ENCODE measurements around the gene SYT10.

GRCh38 chr12:33476058-33476457 lies 36.4 kb upstream of the SYT10 start:
- no peak for TF ChIP-seq CTCF (conservative IDR thresholded peaks at IDR 0.05 in 1 of 2, IDR thresholded peaks at IDR 0.05 in 1 of 2; ENCODE audit: extremely low read depth in 1 of 2, insufficient read depth in 1 of 2, low read depth in 1 of 2, low read length in 2 of 2)
- TF ChIP-seq EZH2 (IDR thresholded peaks at IDR 0.05; ENCODE audit: borderline replicate concordance, low read length) = no peak
